GM15510 (cell line): Measurements from ENCODE around the gene GIMAP8.

Experiments
- POLR2A ChIP-seq: IDR thresholded peaks from 3 replicates; pipeline ENCODE4 v1.6.1; 2011; ENCODE audit warnings: borderline replicate concordance; ENCODE audit not compliant: insufficient read length; ENCODE audit errors: extremely low read depth

The GIMAP8 gene

DNA sequence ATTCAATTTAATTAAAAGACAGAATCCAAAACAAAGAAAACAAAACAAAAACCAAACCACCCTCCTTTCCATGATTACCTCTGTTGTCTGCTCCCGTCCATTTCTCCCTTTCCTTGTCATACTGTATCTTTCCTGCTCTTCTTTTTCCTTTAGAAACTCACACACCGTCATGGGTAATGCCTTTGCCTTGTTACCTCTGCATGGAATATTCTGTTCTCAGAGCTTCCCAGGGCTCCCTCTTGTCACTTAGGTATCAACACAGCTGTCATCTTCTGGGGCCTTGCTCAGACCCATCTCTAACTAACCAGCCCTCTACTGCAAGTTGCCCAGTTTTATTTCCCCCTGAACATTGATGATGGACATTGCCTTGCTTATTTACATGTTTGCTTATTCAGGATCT lies 30.2 kb upstream of the GIMAP8 start:
- no peak for TF ChIP-seq POLR2A

GRCh38 chr7:150420987-150421674 lies 29.3 kb upstream of the GIMAP8 start:
- TF ChIP-seq POLR2A = no peak

GRCh38 chr7:150421831-150422230 lies 28.6 kb upstream of the GIMAP8 start:
- TF ChIP-seq POLR2A = no peak

- TF ChIP-seq POLR2A = no peak
These were observed 24.8 kb upstream of the GIMAP8 start for GRCh38 chr7:150425670-150426069.

GRCh38 chr7:150428671-150429451 lies 21.6 kb upstream of the GIMAP8 start:
- no peak for TF ChIP-seq POLR2A

GRCh38 chr7:150429699-150430098 lies 20.7 kb upstream of the GIMAP8 start:
- no peak for TF ChIP-seq POLR2A

DNA sequence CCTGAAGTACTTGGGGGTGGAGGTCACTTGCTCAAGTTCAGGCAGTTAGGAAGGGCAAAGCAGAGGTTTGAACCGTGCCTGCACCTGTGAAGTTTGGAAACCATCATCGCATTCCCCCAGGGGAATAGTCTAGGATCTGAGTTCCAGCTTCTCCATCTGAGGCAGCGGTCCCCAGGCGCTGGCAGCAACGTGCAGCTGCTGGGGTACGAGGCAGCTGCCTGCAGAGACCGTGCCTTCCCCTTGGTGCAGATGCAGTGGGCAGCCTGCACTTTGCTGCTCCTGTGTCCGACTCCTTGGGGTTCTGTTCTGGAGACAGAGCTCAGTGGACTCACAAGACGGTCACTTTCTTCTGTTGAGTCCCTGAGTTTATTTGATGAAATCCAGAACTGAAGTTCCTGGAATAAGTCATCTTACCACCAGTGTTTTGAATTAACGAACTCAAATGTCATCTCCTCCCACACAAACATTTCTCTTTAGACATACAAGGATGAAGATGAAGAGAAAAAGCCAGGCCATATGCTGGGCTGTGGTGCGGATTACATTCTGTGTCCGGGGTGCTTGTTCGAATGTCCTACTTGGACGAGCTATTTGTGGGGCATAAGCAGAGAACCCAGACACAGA lies 19.9 kb upstream of the GIMAP8 start:
- no peak for TF ChIP-seq POLR2A

GRCh38 chr7:150431839-150432658 lies 18.4 kb upstream of the GIMAP8 start:
- TF ChIP-seq POLR2A = no peak

GRCh38 chr7:150432915-150433892 lies 17.2 kb upstream of the GIMAP8 start:
- peak; percentile 51 for TF ChIP-seq POLR2A

DNA sequence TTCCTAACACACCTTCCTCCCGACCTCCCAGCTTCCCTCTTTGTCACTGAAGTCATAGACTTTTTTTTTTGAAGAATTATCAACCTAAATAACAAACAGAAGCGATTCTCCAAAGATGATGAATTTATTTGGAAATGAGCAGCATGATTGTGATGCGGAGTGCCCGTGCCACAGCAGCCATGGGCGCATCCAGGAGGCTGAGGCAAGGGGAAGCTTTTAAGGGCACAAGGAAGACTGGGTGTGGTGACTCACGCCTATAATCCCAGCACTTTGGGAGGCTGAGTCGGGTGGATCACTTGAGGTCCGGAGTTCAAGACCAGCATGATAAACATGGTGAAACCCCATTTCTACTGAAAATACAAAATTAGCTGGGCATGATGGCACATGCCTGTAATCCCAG lies 16.2 kb upstream of the GIMAP8 start:
- TF ChIP-seq POLR2A = no peak

GRCh38 chr7:150435047-150435389 lies 15.4 kb upstream of the GIMAP8 start:
- no peak for TF ChIP-seq POLR2A

- TF ChIP-seq POLR2A = no peak
These were observed 14.9 kb upstream of the GIMAP8 start for GRCh38 chr7:150435390-150436073.

DNA sequence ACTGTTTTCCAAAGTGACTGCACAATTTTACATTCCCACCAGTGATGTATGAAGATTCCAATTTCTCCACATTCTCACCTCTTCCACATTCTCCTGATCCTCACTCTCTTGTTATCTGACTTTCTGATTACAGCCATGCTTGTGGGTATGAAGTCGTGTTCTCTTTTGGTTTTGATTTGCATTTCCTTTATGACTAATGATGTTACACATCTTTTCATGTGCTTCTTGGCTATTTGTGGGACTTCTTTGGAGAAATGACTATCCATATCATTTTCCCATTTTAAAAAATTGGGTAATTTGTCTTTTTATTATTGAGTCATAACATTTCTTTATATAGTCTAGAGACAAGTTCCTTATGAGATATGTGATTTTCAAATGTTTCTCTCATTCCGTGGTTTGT lies 10.5 kb upstream of the GIMAP8 start:
- no peak for TF ChIP-seq POLR2A
